DLD1 (cell line): ENCODE measurements around the gene TMEM82.

Source experiments
- in situ Hi-C: cut with HindIII; loops from 2 replicates; pipeline ENCODE4 v1.10.0; 2017; ENCODE audit warnings: low sequenced_read_pairs

The TMEM82 gene

GRCh38 chr1:15777909-15778707, 35.8 kb downstream of the TMEM82 start:
- in situ Hi-C loops = no loop called here

GRCh38 chr1:15785683-15786082, 43.4 kb downstream of the TMEM82 start:
- in situ Hi-C loops = no loop called here

- in situ Hi-C loops = no loop called here
Observed at GRCh38 chr1:15786581-15786980, 44.3 kb downstream of the TMEM82 start.

- in situ Hi-C loops = no loop called here
Observed at GRCh38 chr1:15788624-15789301, 46.5 kb downstream of the TMEM82 start.

GRCh38 chr1:15796086-15796462, 53.8 kb downstream of the TMEM82 start:
- in situ Hi-C loops = no loop called here
